ENCODE data around the gene NCKAP5.

Gene NCKAP5

GRCh38 chr2:133080822-133081221 lies 487.4 kb downstream of the NCKAP5 start:
- no peak for DNase-seq (ENCODE audit: low spot score)

GRCh38 chr2:133078667-133079411 lies 489.4 kb downstream of the NCKAP5 start:
- no peak for DNase-seq (ENCODE audit: low spot score)

GRCh38 chr2:133077269-133077822 lies 490.9 kb downstream of the NCKAP5 start:
- no peak for DNase-seq (ENCODE audit: low spot score)

- no peak for DNase-seq (ENCODE audit: low spot score)
Observed at GRCh38 chr2:133072837-133073694, 495.2 kb downstream of the NCKAP5 start.

GRCh38 chr2:133063775-133064174 lies 504.5 kb downstream of the NCKAP5 start:
- DNase-seq (ENCODE audit: low spot score): no peak

GRCh38 chr2:133062931-133063665 lies 505.2 kb downstream of the NCKAP5 start:
- no peak for DNase-seq (ENCODE audit: low spot score)

- DNase-seq (ENCODE audit: low spot score): no peak
Observed at GRCh38 chr2:133061874-133062593, 506.2 kb downstream of the NCKAP5 start.

GRCh38 chr2:133054297-133054696 lies 514.0 kb downstream of the NCKAP5 start:
- no peak for DNase-seq (ENCODE audit: low spot score)

GRCh38 chr2:133053541-133053940 lies 514.7 kb downstream of the NCKAP5 start:
- no peak for DNase-seq (ENCODE audit: low spot score)

GRCh38 chr2:133045787-133046186 lies 522.5 kb downstream of the NCKAP5 start:
- DNase-seq (ENCODE audit: low spot score): no peak

- DNase-seq (ENCODE audit: low spot score): no peak
Observed at GRCh38 chr2:133044556-133044955, 523.7 kb downstream of the NCKAP5 start.

GRCh38 chr2:133040170-133040569 lies 528.1 kb downstream of the NCKAP5 start:
- DNase-seq (ENCODE audit: low spot score): no peak

- no peak for DNase-seq (ENCODE audit: low spot score)
Observed at GRCh38 chr2:133039531-133039930, 528.7 kb downstream of the NCKAP5 start.

- no peak for DNase-seq (ENCODE audit: low spot score)
Observed at GRCh38 chr2:133026536-133027177, 541.6 kb downstream of the NCKAP5 start.

GRCh38 chr2:133025004-133025403 lies 543.3 kb downstream of the NCKAP5 start:
- no peak for DNase-seq (ENCODE audit: low spot score)

GRCh38 chr2:133012847-133013734 lies 555.2 kb downstream of the NCKAP5 start:
- DNase-seq (ENCODE audit: low spot score): no peak

GRCh38 chr2:133004623-133005022 lies 563.6 kb downstream of the NCKAP5 start:
- no peak for DNase-seq (ENCODE audit: low spot score)

GRCh38 chr2:132999421-132999820 lies 568.8 kb downstream of the NCKAP5 start:
- DNase-seq (ENCODE audit: low spot score): no peak

- DNase-seq (ENCODE audit: low spot score): no peak
Observed at GRCh38 chr2:132998221-132998620, 570.0 kb downstream of the NCKAP5 start.

GRCh38 chr2:132991471-132992045 lies 576.7 kb downstream of the NCKAP5 start:
- DNase-seq (ENCODE audit: low spot score): no peak
